AG10803 (cell line): ENCODE results near the gene NUP88.
A peak's percentile ranks its signal among the peaks of the same experiment; 100 is the strongest.
"Not testable (repeated sequence)": the region's sequence is repeated elsewhere in the genome, so short reads cannot be mapped to it uniquely, and the experiment has no call there.

ENCODE experiments used
- DNase-seq: peaks from one replicate; pipeline ENCODE4 v3.0.0; 2010; ENCODE audit warnings: low read depth
- H3K4me3 ChIP-seq: 2 replicates; pipeline ENCODE4 v1.5.1; 2011; ENCODE audit warnings: mild to moderate bottlenecking, low read length, control low read depth
- CTCF ChIP-seq: conservative IDR thresholded peaks from 2 replicates; pipeline ENCODE4 v1.5.1; 2011; ENCODE audit warnings: mild to moderate bottlenecking, low read length, control low read depth, inconsistent platforms

NUP88 gene

GRCh38 chr17:5443728-5444127 lies 24.3 kb upstream of the NUP88 start:
- no peak for DNase-seq
- H3K4me3 ChIP-seq = no peak overlapping the region
- no peak for TF ChIP-seq CTCF

GRCh38 chr17:5439446-5439764 lies 19.9 kb upstream of the NUP88 start:
- no peak for TF ChIP-seq CTCF
- H3K4me3 ChIP-seq = peak overlapping the region; percentile 39
- no peak for DNase-seq

GRCh38 chr17:5438716-5439445 lies 19.4 kb upstream of the NUP88 start, which contains the start of gene C1QBP:
TSS of gene C1QBP (minus strand) at chr17:5439155. CDS start at chr17:5439073, 82 bp downstream.
- DNase-seq = peak; percentile 89
- peak within 1 kb of the TSS; percentile 83 for H3K4me3 ChIP-seq
- peak; percentile 83 for TF ChIP-seq CTCF

GRCh38 chr17:5437721-5438317 lies 18.4 kb upstream of the NUP88 start:
- peak overlapping the region; percentile 83 for H3K4me3 ChIP-seq
- TF ChIP-seq CTCF = no peak
- peak; percentile 29 for DNase-seq

- H3K4me3 ChIP-seq = not testable (repeated sequence)
- DNase-seq = peak; percentile 12
Measured at GRCh38 chr17:5435781-5436315, 16.4 kb upstream of the NUP88 start.

GRCh38 chr17:5434984-5435383 lies 15.5 kb upstream of the NUP88 start:
- no peak for TF ChIP-seq CTCF
- no peak overlapping the region for H3K4me3 ChIP-seq
- DNase-seq = no peak

- no peak overlapping the region for H3K4me3 ChIP-seq
- no peak for TF ChIP-seq CTCF
- DNase-seq = no peak
Measured at GRCh38 chr17:5431949-5432556, 12.6 kb upstream of the NUP88 start.

GRCh38 chr17:5431234-5431633 lies 11.8 kb upstream of the NUP88 start:
- DNase-seq, H3K4me3 ChIP-seq: not testable (repeated sequence)
